NCI-H1417 treated with DMSO at 0.1 percent for 48 hours (cell line): ENCODE results near the gene ABCA2.
"Not testable (repeated sequence)": the region's sequence is repeated elsewhere in the genome, so short reads cannot be mapped to it uniquely, and the experiment has no call there.

Source experiments
- DNase-seq: peaks from one replicate; lab custom pipeline; 2025; lab: John Stamatoyannopoulos, UW

The ABCA2 gene

GRCh38 chr9:137014166-137014565 lies 13.9 kb downstream of the ABCA2 start:
- no peak for DNase-seq

GRCh38 chr9:137013571-137013940 lies 14.5 kb downstream of the ABCA2 start:
- no peak for DNase-seq

GRCh38 chr9:137012694-137013570 lies 15.1 kb downstream of the ABCA2 start:
- no peak for DNase-seq

GRCh38 chr9:137011907-137012675 lies 15.9 kb downstream of the ABCA2 start:
- no peak for DNase-seq

GRCh38 chr9:137011156-137011555 lies 16.9 kb downstream of the ABCA2 start:
- DNase-seq: no peak

GRCh38 chr9:137009938-137010732 lies 17.9 kb downstream of the ABCA2 start:
- DNase-seq: no peak

- DNase-seq: no peak
Observed at GRCh38 chr9:137009217-137009616, 18.8 kb downstream of the ABCA2 start.

- DNase-seq: no peak
Observed at GRCh38 chr9:137008312-137008711, 19.7 kb downstream of the ABCA2 start.

- no peak for DNase-seq
Observed at GRCh38 chr9:137007816-137008270, 20.2 kb downstream of the ABCA2 start.

GRCh38 chr9:137007108-137007815 lies 20.8 kb downstream of the ABCA2 start:
- no peak for DNase-seq

- no peak for DNase-seq
Observed at GRCh38 chr9:137006116-137007003, 21.7 kb downstream of the ABCA2 start.

- not testable (repeated sequence) for DNase-seq
Observed at GRCh38 chr9:137004285-137004684, 23.8 kb downstream of the ABCA2 start.

- DNase-seq: no peak
Observed at GRCh38 chr9:137002646-137003041, 25.4 kb downstream of the ABCA2 start.

GRCh38 chr9:137001857-137002645 lies 26.0 kb downstream of the ABCA2 start:
- DNase-seq: no peak

- DNase-seq: no peak
Observed at GRCh38 chr9:137000177-137000930, 27.7 kb downstream of the ABCA2 start.

GRCh38 chr9:136997830-136998234 lies 30.2 kb downstream of the ABCA2 start:
- DNase-seq: no peak

GRCh38 chr9:136997371-136997770 lies 30.7 kb downstream of the ABCA2 start:
- no peak for DNase-seq

GRCh38 chr9:136996361-136997292 lies 31.4 kb downstream of the ABCA2 start, which contains the start of gene CLIC3:
CLIC3 (minus strand) TSS chr9:136996568; CDS start chr9:136996543, 25 bp downstream.
- no peak for DNase-seq
